HEK293 (cell line): ENCODE results near the gene SLC38A10.
"Not testable (repeated sequence)": the region's sequence is repeated elsewhere in the genome, so short reads cannot be mapped to it uniquely, and the experiment has no call there.

Source experiments
- CTCF ChIA-PET: fragments of 350-600 bp; formaldehyde crosslinking; extraction: SDS; loops from one replicate; lab custom pipeline; 2021; ENCODE audit warnings: antibody characterized with exemption; lab: Yijun Ruan, JAX
- POLR2A ChIA-PET: fragments of 300-600 bp; formaldehyde crosslinking; extraction: SDS; loops from one replicate; lab custom pipeline; 2020; ENCODE audit warnings: antibody characterized with exemption, inconsistent platforms; lab: Yijun Ruan, JAX
- H3K27ac ChIP-seq: fragments of 200-500 bp; sonication (Bioruptor generic); 2 replicates; pipeline ENCODE4 v1.5.1; 2014; ENCODE audit warnings: low read depth, low read length, control low read depth, inconsistent platforms; ENCODE audit errors: extremely low read depth
- H3K36me3 ChIP-seq, 2 experiments: fragments of 200-500 bp in 1 of 2; sonication (Bioruptor generic) in 1 of 2; 1 replicate in 1 of 2; 2 replicates in 1 of 2; pipeline ENCODE4 v1.5.1; 2014 to 2017; ENCODE audit warnings: inconsistent platforms in 2 of 2, low read length in 2 of 2; ENCODE audit not compliant: control insufficient read depth in 2 of 2, insufficient read depth in 1 of 2
- H3K4me1 ChIP-seq: fragments of 200-500 bp; sonication (Bioruptor generic); 2 replicates; pipeline ENCODE4 v1.5.1; 2014; ENCODE audit warnings: mild to moderate bottlenecking, low read length, inconsistent platforms; ENCODE audit not compliant: control insufficient read depth, insufficient read depth
- H3K4me3 ChIP-seq: 2 replicates; pipeline ENCODE4 v1.5.1; 2011; ENCODE audit warnings: low read depth, mild to moderate bottlenecking, control low read depth, low read length, moderate library complexity
- H3K9me3 ChIP-seq: fragments of 200-500 bp; sonication (Bioruptor generic); 2 replicates; pipeline ENCODE4 v1.5.1; 2014; ENCODE audit warnings: low read depth, low read length, inconsistent platforms; ENCODE audit not compliant: control insufficient read depth, insufficient read depth
- CTCF ChIP-seq: fragments of 450-650 bp; formaldehyde crosslinking; IDR thresholded peaks from 2 replicates; pipeline ENCODE4 v1.5.1; 2016; ENCODE audit warnings: missing biosample characterization, missing genetic modification characterization
- HOXA7 ChIP-seq: sonication (generic); formaldehyde crosslinking; IDR thresholded peaks from 2 replicates; pipeline ENCODE4 v1.8.1; 2022; ENCODE audit warnings: missing genetic modification reagents, borderline replicate concordance
- KLF1 ChIP-seq: fragments of 450-650 bp; formaldehyde crosslinking; IDR thresholded peaks from 2 replicates; pipeline ENCODE4 v1.5.1; 2016; ENCODE audit warnings: missing biosample characterization, missing genetic modification characterization
- PATZ1 ChIP-seq: fragments of 450-650 bp; formaldehyde crosslinking; IDR thresholded peaks from 2 replicates; pipeline ENCODE4 v1.5.1; 2016; ENCODE audit warnings: missing biosample characterization, missing genetic modification characterization
- RBAK ChIP-seq: fragments of 450-650 bp; formaldehyde crosslinking; IDR thresholded peaks from 2 replicates; pipeline ENCODE4 v1.5.1; 2016; ENCODE audit warnings: missing biosample characterization, missing genetic modification characterization
- ZBTB10 ChIP-seq: fragments of 450-650 bp; formaldehyde crosslinking; IDR thresholded peaks from 2 replicates; pipeline ENCODE4 v1.5.1; 2016; ENCODE audit warnings: missing biosample characterization, missing genetic modification characterization
- ZBTB48 ChIP-seq: fragments of 450-650 bp; formaldehyde crosslinking; IDR thresholded peaks from 2 replicates; pipeline ENCODE4 v1.5.1; 2016; ENCODE audit warnings: missing biosample characterization, missing genetic modification characterization
- ZBTB7A ChIP-seq: fragments of 450-650 bp; formaldehyde crosslinking; IDR thresholded peaks from 2 replicates; pipeline ENCODE4 v1.5.1; 2016; ENCODE audit warnings: low read depth, missing biosample characterization, missing genetic modification characterization
- ZBTB8A ChIP-seq: fragments of 450-650 bp; formaldehyde crosslinking; IDR thresholded peaks from 2 replicates; pipeline ENCODE4 v1.5.1; 2016; ENCODE audit warnings: missing biosample characterization, missing genetic modification characterization
- ZNF157 ChIP-seq: fragments of 450-650 bp; formaldehyde crosslinking; IDR thresholded peaks from 2 replicates; pipeline ENCODE4 v1.5.1; 2016; ENCODE audit warnings: missing biosample characterization, missing genetic modification characterization
- ZNF341 ChIP-seq: fragments of 450-650 bp; formaldehyde crosslinking; IDR thresholded peaks from 2 replicates; pipeline ENCODE4; 2016; ENCODE audit warnings: low read depth, missing biosample characterization, missing genetic modification characterization
- ZNF558 ChIP-seq: fragments of 450-650 bp; formaldehyde crosslinking; IDR thresholded peaks from 2 replicates; pipeline ENCODE4 v1.5.1; 2016; ENCODE audit warnings: missing biosample characterization, missing genetic modification characterization
- ZNF585B ChIP-seq: fragments of 450-650 bp; formaldehyde crosslinking; IDR thresholded peaks from 2 replicates; pipeline ENCODE4 v1.5.1; 2016; ENCODE audit warnings: missing biosample characterization, missing genetic modification characterization
- ZNF626 ChIP-seq: fragments of 450-650 bp; sonication (Bioruptor Pico); formaldehyde crosslinking; IDR thresholded peaks from 2 replicates; pipeline ENCODE4 v1.5.1; 2018; ENCODE audit warnings: missing biosample characterization, missing genetic modification characterization, inconsistent platforms
- ZNF704 ChIP-seq: fragments of 450-650 bp; formaldehyde crosslinking; IDR thresholded peaks from 2 replicates; pipeline ENCODE4 v1.5.1; 2016; ENCODE audit warnings: missing biosample characterization, missing genetic modification characterization
- ZNF785 ChIP-seq: fragments of 450-650 bp; formaldehyde crosslinking; IDR thresholded peaks from 2 replicates; pipeline ENCODE4 v1.5.1; 2016; ENCODE audit warnings: missing biosample characterization, missing genetic modification characterization
- ZSCAN4 ChIP-seq: fragments of 450-650 bp; formaldehyde crosslinking; IDR thresholded peaks from 2 replicates; pipeline ENCODE4 v1.5.1; 2017; ENCODE audit warnings: missing biosample characterization, missing genetic modification characterization

SLC38A10 gene

GRCh38 chr17:81309140-81309858 lies 14.2 kb upstream of the SLC38A10 start:
- Histone ChIP-seq H3K27ac (no peak overlapping the region), H3K36me3 (no peaks in the 10 kb centered on the region), H3K9me3 (no peaks in the 10 kb centered on the region), H3K4me1 (peaks cover 3% of the 10 kb centered on the region; the same call in 1 of the 2 replicates), H3K4me3 (no peak overlapping the region)
- ChIA-PET CTCF (interaction anchor here (0.6 to 2.0 kb wide), 12 partner anchors 10 to 260 kb away, joined by 3 to 5 read pairs (median 4); no protein-coding TSS in a partner anchor), POLR2A (interaction anchor here (0.7 to 2.0 kb wide), 6 partner anchors 14 to 298 kb away, joined by 3 to 7 read pairs (median 6); partner anchors contain the start of genes BAHCC1 and SLC38A10)
- TF ChIP-seq ZNF626 (tag by site-specific recombination) = no peak
- no peak for TF ChIP-seq RBAK (tag by site-specific recombination)
- TF ChIP-seq ZSCAN4 (tag by site-specific recombination) = no peak
- no peak for TF ChIP-seq ZNF157 (tag by site-specific recombination)
- peak; percentile 21; the same call in 1 of the 2 replicates for TF ChIP-seq CTCF (tag by site-specific recombination)
- 0 out of 2 replicates have a peak, but pooled peaks have one; percentile 29 for TF ChIP-seq ZBTB10 (tag by site-specific recombination)
- TF ChIP-seq KLF1 (tag by site-specific recombination) = peak; percentile 96
- no peak for TF ChIP-seq ZBTB7A
- TF ChIP-seq, all 188 proteins: peak for 3

GRCh38 chr17:81308784-81309139 lies 13.7 kb upstream of the SLC38A10 start:
- TF ChIP-seq KLF1 (tag by site-specific recombination) = peak; percentile 99
- H3K4me3 ChIP-seq, H3K9me3 ChIP-seq, H3K4me1 ChIP-seq, H3K36me3 ChIP-seq, H3K27ac ChIP-seq: not testable (repeated sequence)
- POLR2A ChIA-PET = interaction anchor here (0.7 to 2.0 kb wide), 5 partner anchors 14 to 298 kb away, joined by 4 to 7 read pairs (median 6); partner anchors contain the start of genes BAHCC1 and SLC38A10
- CTCF ChIA-PET = interaction anchor here (1.2 to 1.3 kb wide), 3 partner anchors 10 to 176 kb away, joined by 4 to 5 read pairs (median 5); no protein-coding TSS in a partner anchor

- Histone ChIP-seq H3K9me3 (no peaks in the 10 kb centered on the region), H3K27ac (no peak overlapping the region), H3K36me3 (no peaks in the 10 kb centered on the region), H3K4me1 (peaks cover 3% of the 10 kb centered on the region; the same call in 1 of the 2 replicates), H3K4me3 (no peak overlapping the region)
- ChIA-PET CTCF (interaction anchor here (0.7 to 1.3 kb wide), 2 partner anchors 15 to 177 kb away, joined by 3 to 5 read pairs; no protein-coding TSS in a partner anchor), POLR2A (interaction anchor here (0.6 to 1.4 kb wide), 4 partner anchors 12 to 763 kb away, joined by 3 to 7 read pairs (median 5); partner anchors contain the start of genes BAHCC1, RPTOR and SLC38A10)
- TF ChIP-seq ZNF585B (tag by site-specific recombination) (no peak), ZBTB8A (tag by site-specific recombination) (no peak), ZNF558 (tag by site-specific recombination) (no peak), ZNF341 (tag by site-specific recombination) (no peak), HOXA7 (CRISPR knock-in tag) (no peak), ZNF785 (no peak), ZNF704 (tag by site-specific recombination) (no peak), ZBTB48 (tag by site-specific recombination) (no peak), PATZ1 (tag by site-specific recombination) (no peak)
Observed at GRCh38 chr17:81307636-81308560, 12.8 kb upstream of the SLC38A10 start.
